ENCODE data around the gene RBM4B.

RBM4B gene

GRCh38 chr11:66708701-66709100 is 31.0 kb upstream of the RBM4B start:
- Histone ChIP-seq H2BK15ac (ENCODE audit: low read depth, poor library complexity, severe bottlenecking) (no peak overlapping the region), H2AFZ (ENCODE audit: low read depth, low read length) (no peak overlapping the region), H2BK120ac (ENCODE audit: low read depth, low read length) (no peak overlapping the region), H3K4me1 (ENCODE audit: control insufficient read depth, insufficient read depth, low read depth, low read length) (peaks cover 6% of the 10 kb centered on the region), H3K23ac (ENCODE audit: low read length in 2 of 2) (no peak overlapping the region), H3K79me1 (replicated peaks; ENCODE audit: low read length, poor library complexity, severe bottlenecking) (peaks cover 27% of the 10 kb centered on the region), H3K4ac (ENCODE audit: low read depth in 1 of 2, low read length in 2 of 2) (no peak overlapping the region), H2AK5ac (ENCODE audit: low read length, severe bottlenecking) (no peak overlapping the region), H3K9me3 (ENCODE audit: control insufficient read depth, low read length) (no peaks in the 10 kb centered on the region), H3K14ac (ENCODE audit: low read length in 2 of 2) (no peak overlapping the region), H4K91ac (ENCODE audit: low read length) (no peak overlapping the region), H3K18ac (ENCODE audit: low read depth in 1 of 2, low read length in 2 of 2) (no peak overlapping the region), H2BK12ac (ENCODE audit: low read length in 2 of 2) (no peak overlapping the region), H4K8ac (ENCODE audit: low read length) (no peak overlapping the region), H3K27ac (ENCODE audit: low read length, poor library complexity, severe bottlenecking) (no peak overlapping the region), H3K9ac (ENCODE audit: low read length) (no peak overlapping the region), H3K4me2 (ENCODE audit: low read length, poor library complexity, severe bottlenecking) (no peak overlapping the region), H2BK5ac (ENCODE audit: low read depth, low read length, poor library complexity, severe bottlenecking) (no peak overlapping the region), H3K36me3 (ENCODE audit: control insufficient read depth in 1 of 2, insufficient read depth in 2 of 2, low read depth in 1 of 2, low read length in 2 of 2) (peaks cover 0 to 83% of the 10 kb centered on the region in 2 experiments), H3K4me3 (ENCODE audit: insufficient read depth in 1 of 2, low read depth in 1 of 2, low read length in 2 of 2) (no peak overlapping the region), H3K27me3 (ENCODE audit: control insufficient read depth in 1 of 2, insufficient read depth in 1 of 2, low read length in 2 of 2) (peaks cover 0 to 19% of the 10 kb centered on the region in 2 experiments)
- 92% methylated on average over 13 of the region's 14 CpGs for WGBS
- DNase-seq: no peak

- no peak for DNase-seq
These were observed 30.4 kb upstream of the RBM4B start for GRCh38 chr11:66708094-66708493.

DNA sequence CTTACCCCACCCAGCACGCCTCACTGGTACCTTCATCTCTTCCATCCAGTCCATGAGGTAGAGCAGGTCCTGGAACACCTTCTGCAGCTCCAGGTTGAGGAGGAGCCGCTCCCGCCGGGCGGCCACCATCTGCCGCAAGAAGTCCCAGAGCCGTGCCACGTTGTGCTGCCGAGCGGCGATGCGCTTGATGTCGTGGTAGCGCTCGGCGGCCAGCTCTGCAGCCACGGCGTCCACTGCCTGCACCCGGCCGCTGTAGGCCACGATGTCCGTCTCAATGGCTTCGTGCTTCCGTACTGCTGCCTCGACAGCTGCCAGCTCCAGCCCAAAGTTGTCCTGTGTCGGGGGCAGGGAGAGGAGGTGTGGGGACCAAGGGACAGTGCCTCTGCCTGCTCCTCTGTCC is 29.8 kb upstream of the RBM4B start:
- Histone ChIP-seq H2BK5ac (ENCODE audit: low read depth, low read length, poor library complexity, severe bottlenecking) (no peak overlapping the region), H2BK15ac (ENCODE audit: low read depth, poor library complexity, severe bottlenecking) (no peak overlapping the region), H2BK120ac (ENCODE audit: low read depth, low read length) (no peak overlapping the region), H2AFZ (ENCODE audit: low read depth, low read length) (no peak overlapping the region), H3K79me1 (replicated peaks; ENCODE audit: low read length, poor library complexity, severe bottlenecking) (peaks cover 27% of the 10 kb centered on the region), H3K4me3 (ENCODE audit: insufficient read depth in 1 of 2, low read depth in 1 of 2, low read length in 2 of 2) (no peak overlapping the region), H3K36me3 (ENCODE audit: control insufficient read depth in 1 of 2, insufficient read depth in 2 of 2, low read depth in 1 of 2, low read length in 2 of 2) (peaks cover 0 to 73% of the 10 kb centered on the region in 2 experiments), H3K23ac (ENCODE audit: low read length in 2 of 2) (no peak overlapping the region), H3K27me3 (ENCODE audit: control insufficient read depth in 1 of 2, insufficient read depth in 1 of 2, low read length in 2 of 2) (peaks cover 0 to 8% of the 10 kb centered on the region in 2 experiments), H3K4ac (ENCODE audit: low read depth in 1 of 2, low read length in 2 of 2) (no peak overlapping the region), H3K4me2 (ENCODE audit: low read length, poor library complexity, severe bottlenecking) (no peak overlapping the region), H4K91ac (ENCODE audit: low read length) (no peak overlapping the region), H3K27ac (ENCODE audit: low read length, poor library complexity, severe bottlenecking) (no peak overlapping the region), H2BK12ac (ENCODE audit: low read length in 2 of 2) (no peak overlapping the region), H4K8ac (ENCODE audit: low read length) (peak overlapping the region; percentile 15), H3K9ac (ENCODE audit: low read length) (no peak overlapping the region), H3K18ac (ENCODE audit: low read depth in 1 of 2, low read length in 2 of 2) (no peak overlapping the region), H3K4me1 (ENCODE audit: control insufficient read depth, insufficient read depth, low read depth, low read length) (peaks cover 6% of the 10 kb centered on the region), H3K9me3 (ENCODE audit: control insufficient read depth, low read length) (no peaks in the 10 kb centered on the region), H3K14ac (ENCODE audit: low read length in 2 of 2) (no peak overlapping the region), H2AK5ac (ENCODE audit: low read length, severe bottlenecking) (no peak overlapping the region)
- DNase-seq: no peak
- 97% methylated on average over 24 of the region's 26 CpGs for WGBS

More at GRCh38 chr11:66708094-66708493, 30.4 kb upstream of the RBM4B start:
- Histone ChIP-seq H2AK5ac (ENCODE audit: low read length, severe bottlenecking) (no peak overlapping the region), H4K8ac (ENCODE audit: low read length) (no peak overlapping the region), H3K36me3 (ENCODE audit: control insufficient read depth in 1 of 2, insufficient read depth in 2 of 2, low read depth in 1 of 2, low read length in 2 of 2) (peaks cover 0 to 77% of the 10 kb centered on the region in 2 experiments), H3K4me2 (ENCODE audit: low read length, poor library complexity, severe bottlenecking) (no peak overlapping the region), H2BK120ac (ENCODE audit: low read depth, low read length) (no peak overlapping the region), H3K18ac (ENCODE audit: low read depth in 1 of 2, low read length in 2 of 2) (no peak overlapping the region), H3K23ac (ENCODE audit: low read length in 2 of 2) (no peak overlapping the region), H2BK15ac (ENCODE audit: low read depth, poor library complexity, severe bottlenecking) (no peak overlapping the region), H3K14ac (ENCODE audit: low read length in 2 of 2) (no peak overlapping the region), H3K4ac (ENCODE audit: low read depth in 1 of 2, low read length in 2 of 2) (no peak overlapping the region), H3K27ac (ENCODE audit: low read length, poor library complexity, severe bottlenecking) (no peak overlapping the region), H3K4me1 (ENCODE audit: control insufficient read depth, insufficient read depth, low read depth, low read length) (peaks cover 6% of the 10 kb centered on the region), H3K9me3 (ENCODE audit: control insufficient read depth, low read length) (no peaks in the 10 kb centered on the region), H2BK5ac (ENCODE audit: low read depth, low read length, poor library complexity, severe bottlenecking) (no peak overlapping the region), H2BK12ac (ENCODE audit: low read length in 2 of 2) (no peak overlapping the region), H3K27me3 (ENCODE audit: control insufficient read depth in 1 of 2, insufficient read depth in 1 of 2, low read length in 2 of 2) (peaks cover 0 to 13% of the 10 kb centered on the region in 2 experiments), H3K79me1 (replicated peaks; ENCODE audit: low read length, poor library complexity, severe bottlenecking) (peaks cover 27% of the 10 kb centered on the region), H3K9ac (ENCODE audit: low read length) (no peak overlapping the region), H4K91ac (ENCODE audit: low read length) (no peak overlapping the region), H3K4me3 (ENCODE audit: insufficient read depth in 1 of 2, low read depth in 1 of 2, low read length in 2 of 2) (no peak overlapping the region), H2AFZ (ENCODE audit: low read depth, low read length) (no peak overlapping the region)
- WGBS: 90% methylated on average over 20 of the region's 20 CpGs

- peaks cover 6% of the 10 kb centered on the region for H3K4me1 ChIP-seq (ENCODE audit: control insufficient read depth, insufficient read depth, low read depth, low read length)
- WGBS: 79% methylated on average over 9 of the region's 9 CpGs
These were observed 29.3 kb upstream of the RBM4B start for GRCh38 chr11:66706989-66707388.

More at GRCh38 chr11:66706989-66707388, 29.3 kb upstream of the RBM4B start:
- no peak overlapping the region for H2BK120ac ChIP-seq (ENCODE audit: low read depth, low read length)
- peaks cover 0 to 75% of the 10 kb centered on the region in 2 experiments for H3K36me3 ChIP-seq (ENCODE audit: control insufficient read depth in 1 of 2, insufficient read depth in 2 of 2, low read depth in 1 of 2, low read length in 2 of 2)
- no peaks in the 10 kb centered on the region for H3K9me3 ChIP-seq (ENCODE audit: control insufficient read depth, low read length)
- no peak overlapping the region for H3K14ac ChIP-seq (ENCODE audit: low read length in 2 of 2)
- no peak overlapping the region for H3K23ac ChIP-seq (ENCODE audit: low read length in 2 of 2)
- H3K27me3 ChIP-seq (ENCODE audit: control insufficient read depth in 1 of 2, insufficient read depth in 1 of 2, low read length in 2 of 2): peaks cover 0 to 7% of the 10 kb centered on the region in 2 experiments
- no peak overlapping the region for H3K4me2 ChIP-seq (ENCODE audit: low read length, poor library complexity, severe bottlenecking)
- no peak overlapping the region for H2AK5ac ChIP-seq (ENCODE audit: low read length, severe bottlenecking)
- H2BK5ac ChIP-seq (ENCODE audit: low read depth, low read length, poor library complexity, severe bottlenecking): no peak overlapping the region
- H2BK15ac ChIP-seq (ENCODE audit: low read depth, poor library complexity, severe bottlenecking): no peak overlapping the region
- no peak overlapping the region for H4K8ac ChIP-seq (ENCODE audit: low read length)
- H3K9ac ChIP-seq (ENCODE audit: low read length): no peak overlapping the region
- no peak overlapping the region for H3K4ac ChIP-seq (ENCODE audit: low read depth in 1 of 2, low read length in 2 of 2)
- H2AFZ ChIP-seq (ENCODE audit: low read depth, low read length): no peak overlapping the region
- no peak overlapping the region for H3K18ac ChIP-seq (ENCODE audit: low read depth in 1 of 2, low read length in 2 of 2)
- H3K79me1 ChIP-seq (replicated peaks; ENCODE audit: low read length, poor library complexity, severe bottlenecking): peaks cover 28% of the 10 kb centered on the region
- H4K91ac ChIP-seq (ENCODE audit: low read length): no peak overlapping the region
- no peak overlapping the region for H3K27ac ChIP-seq (ENCODE audit: low read length, poor library complexity, severe bottlenecking)
- DNase-seq: no peak
- no peak overlapping the region for H3K4me3 ChIP-seq (ENCODE audit: insufficient read depth in 1 of 2, low read depth in 1 of 2, low read length in 2 of 2)
- no peak overlapping the region for H2BK12ac ChIP-seq (ENCODE audit: low read length in 2 of 2)

All from mesenchymal stem cell (in vitro differentiated cells and primary cell).